Mammary microvascular endothelial cell (primary cell): ENCODE results near the gene P3H3. TPM values are rescaled to one million over a fixed set of nuclear protein-coding genes. Genes with fewer than 3 reads are reported as not detected.

ENCODE experiments used
- total RNA-seq: library from RNA; depleted of rRNA; stranded (reverse); fragments of >200 nt; gene quantifications from 2 replicates; pipeline ENCODE4 v1.2.3, GENCODE V29; 2015

Gene P3H3
- total RNA-seq, result 7.5 and 8.8 TPM in 2 replicates

DNA sequence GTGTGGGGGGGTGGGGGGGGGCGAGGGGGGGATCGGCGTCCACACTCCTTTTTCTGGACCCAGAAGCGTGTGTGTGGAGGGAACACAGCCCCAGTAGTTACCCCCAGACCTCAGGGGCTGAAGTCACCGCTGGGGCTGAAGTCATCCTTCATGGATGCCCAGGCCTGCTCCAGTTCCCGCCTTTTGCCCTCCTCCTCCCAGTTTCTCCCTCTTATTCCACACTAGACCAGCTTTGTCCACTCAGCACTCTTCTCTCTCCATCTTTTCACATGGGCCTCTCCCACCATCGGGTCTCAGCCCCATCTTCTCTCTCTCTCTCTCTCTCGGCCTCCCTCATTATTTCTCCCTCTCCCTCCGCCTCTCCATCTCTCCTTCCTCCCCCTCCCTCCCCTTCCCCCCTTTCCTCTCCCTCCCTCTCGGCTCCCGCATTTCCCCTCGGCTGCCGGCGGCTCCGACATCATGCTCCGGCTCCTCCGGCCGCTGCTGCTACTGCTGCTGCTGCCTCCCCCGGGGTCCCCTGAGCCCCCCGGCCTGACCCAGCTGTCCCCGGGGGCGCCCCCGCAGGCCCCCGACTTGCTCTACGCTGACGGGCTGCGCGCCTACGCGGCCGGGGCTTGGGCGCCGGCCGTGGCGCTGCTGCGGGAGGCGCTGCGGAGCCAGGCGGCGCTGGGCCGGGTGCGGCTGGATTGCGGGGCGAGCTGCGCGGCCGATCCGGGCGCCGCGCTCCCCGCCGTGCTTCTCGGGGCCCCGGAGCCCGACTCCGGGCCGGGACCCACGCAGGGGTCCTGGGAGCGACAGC lies at the start of gene P3H3:
P3H3 (plus strand) TSS at position 426 of the 799 bp plus-strand sequence; CDS start at position 460, 34 bp downstream.

GRCh38 chr12:6788972-6789924 lies 39.0 kb upstream of the P3H3 start, which contains the start of gene CD4:
Gene CD4, plus strand, starts transcription at chr12:6789528. Its CDS starts 10,611 bp downstream, at chr12:6800139.

DNA sequence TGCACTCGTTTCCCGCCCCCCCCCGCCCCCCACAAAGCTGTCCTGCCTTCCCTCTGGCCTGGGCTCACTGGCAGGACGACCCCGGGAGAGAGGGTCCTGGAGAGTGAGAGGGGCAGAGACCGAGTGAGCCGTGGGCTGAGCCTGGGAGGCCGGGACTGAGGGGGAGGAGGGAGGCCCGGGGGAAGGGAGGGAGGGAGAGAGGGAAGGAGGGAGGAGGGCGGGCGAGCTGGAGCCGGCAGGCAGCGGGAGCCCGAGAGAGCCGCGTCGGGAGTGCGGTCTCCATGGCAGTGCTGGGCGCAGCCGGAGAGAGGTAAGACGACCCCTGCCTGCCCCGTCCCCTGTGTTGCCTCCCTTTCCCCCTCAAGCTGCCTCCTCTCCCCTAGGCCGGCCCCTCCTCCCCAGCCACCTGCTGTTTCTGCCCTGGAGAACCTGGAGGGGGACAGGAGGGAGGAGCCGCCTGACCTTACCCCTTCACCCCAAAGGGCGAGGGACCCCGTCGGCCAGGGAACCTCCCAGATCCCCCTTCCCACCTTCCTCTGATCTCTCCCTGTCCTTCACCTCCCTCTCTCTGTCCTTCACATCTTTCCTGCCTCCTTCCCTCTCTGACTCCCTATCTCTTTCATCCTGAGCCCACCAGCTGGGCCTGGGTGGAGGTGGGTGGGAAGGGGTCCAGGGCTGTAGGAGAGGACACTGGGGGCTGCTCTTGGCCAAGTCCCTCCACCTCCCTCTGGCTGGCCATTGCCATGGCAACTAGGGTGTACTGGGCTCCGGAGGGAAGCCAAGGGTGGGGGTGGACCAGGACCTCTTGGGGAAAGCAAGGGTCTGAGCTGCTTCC lies 6.4 kb upstream of the P3H3 start, which contains the start of gene GPR162:
GPR162 (plus strand) TSS at position 231 of the 835 bp plus-strand sequence. CDS start 2,078 bp downstream, outside the sequence.

GRCh38 chr12:6840761-6841515 lies 12.7 kb downstream of the P3H3 start, which contains the start of gene GNB3:
Gene GNB3, plus strand, starts transcription at chr12:6840925. Its CDS starts 363 bp downstream, at chr12:6841288.

DNA sequence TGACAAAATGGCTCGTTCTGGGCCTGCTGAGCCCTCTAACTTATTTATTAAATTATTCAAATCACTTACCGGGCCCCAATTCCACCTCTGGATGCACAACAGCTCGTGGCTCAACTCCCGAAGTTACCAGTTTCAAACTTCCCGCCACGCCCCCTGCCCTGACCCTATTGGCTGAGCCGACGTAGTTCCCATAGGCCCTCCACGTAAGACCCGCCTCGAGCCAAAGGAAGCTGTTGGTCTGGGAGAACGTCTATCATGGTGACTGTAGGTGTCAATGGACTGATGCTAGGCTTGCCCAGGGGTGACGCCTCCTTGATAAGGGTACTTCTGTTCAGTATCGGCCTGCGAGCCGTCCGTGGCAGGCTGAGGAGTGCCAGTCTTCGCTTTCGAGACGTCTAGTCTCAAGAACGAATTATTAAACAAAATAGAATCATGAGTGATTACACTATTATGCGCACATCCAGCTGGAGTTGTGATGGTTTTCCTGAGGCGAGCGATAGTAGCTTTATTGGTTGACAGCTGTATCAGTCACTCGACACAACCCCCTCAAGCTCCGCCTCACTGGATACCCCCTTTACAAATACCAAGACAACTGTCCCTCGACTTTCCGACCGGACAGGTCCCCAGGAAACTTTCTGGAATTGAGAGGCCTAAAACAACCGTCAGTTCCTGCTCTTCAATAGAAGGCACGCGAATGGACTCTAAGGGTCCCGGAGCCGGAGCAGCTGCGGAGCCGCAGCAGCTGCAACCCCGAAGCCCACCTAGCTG lies 23.1 kb downstream of the P3H3 start, which contains the start of gene CDCA3:
CDCA3 (minus strand) TSS at position 134 of the 768 bp plus-strand sequence. CDS start 334 bp downstream, outside the sequence.

GRCh38 chr12:6851921-6852650 lies 23.9 kb downstream of the P3H3 start, which contains the start of gene USP5:
Gene USP5, plus strand, starts transcription at chr12:6852150. Its CDS starts 30 bp downstream, at chr12:6852180.

GRCh38 chr12:6867413-6868210 lies 39.4 kb downstream of the P3H3 start, which contains the start of gene TPI1:
Gene TPI1, plus strand, starts transcription at chr12:6867531. Its CDS starts 36 bp downstream, at chr12:6867567.

DNA sequence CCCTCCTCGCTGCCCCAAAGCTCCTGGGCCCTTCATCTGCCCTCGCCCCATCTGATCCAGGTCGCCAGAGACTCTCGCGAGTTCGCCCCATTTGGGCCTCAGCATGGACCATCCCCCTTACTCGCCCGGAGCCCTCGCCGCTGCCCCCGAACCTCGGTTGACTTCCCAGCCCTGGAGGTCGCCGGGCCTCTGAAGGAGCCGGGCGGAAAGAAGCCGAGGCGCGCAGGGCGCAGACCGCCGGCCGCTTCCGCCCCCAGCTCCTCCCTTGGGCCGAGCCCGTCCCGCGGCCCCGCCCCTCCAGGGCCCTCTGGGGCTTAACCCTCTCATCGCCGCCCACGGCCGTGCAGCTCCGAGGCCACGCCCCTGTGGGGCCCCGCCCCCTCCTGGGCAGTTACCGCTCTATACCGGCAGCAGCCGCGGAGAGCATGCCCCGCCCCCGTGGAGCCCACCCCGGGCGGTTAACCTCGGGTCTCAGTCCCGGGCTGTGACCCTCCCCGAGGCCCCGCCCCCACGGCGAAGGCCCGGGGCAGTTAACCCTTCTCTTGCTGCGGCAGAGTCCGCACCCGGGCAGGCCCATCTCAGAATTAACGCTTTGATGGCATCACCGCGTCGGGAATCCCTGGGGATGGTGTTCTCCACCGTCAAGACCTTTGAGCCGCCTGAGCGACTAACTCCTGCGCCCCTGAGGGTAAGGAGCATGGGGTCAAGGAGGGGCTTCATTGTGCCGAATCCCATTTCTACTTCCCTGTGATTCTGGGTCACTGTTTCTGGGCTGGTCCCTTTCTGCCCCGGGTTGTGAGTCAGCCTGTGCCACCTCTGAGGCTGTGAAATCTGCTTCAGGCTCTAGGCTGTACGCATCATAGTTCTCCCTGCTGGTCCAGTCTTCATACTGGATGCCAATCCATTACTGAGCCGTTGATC lies 45.1 kb downstream of the P3H3 start, which contains the start of gene SPSB2:
SPSB2 (minus strand) TSS at position 210 of the 921 bp plus-strand sequence. CDS start 402 bp downstream, outside the sequence.

Other genes starting within 250 kb of the P3H3 start
- 168 and 192 TPM in 2 replicates for gene CHD4, start 221.0 kb upstream of the P3H3 start, total RNA-seq
- not detected in 2 replicates for gene LPAR5, start 192.4 kb upstream of the P3H3 start, total RNA-seq
- gene ACRBP, start 181.0 kb upstream of the P3H3 start, total RNA-seq, result 0.27 and 0.84 TPM in 2 replicates
- 21.2 and 25.4 TPM in 2 replicates for gene ING4, start 165.3 kb upstream of the P3H3 start, total RNA-seq
- 14.1 and 27.2 TPM in 2 replicates for gene ZNF384, start 139.0 kb upstream of the P3H3 start, total RNA-seq
- not detected in 2 replicates for gene PIANP, start 127.6 kb upstream of the P3H3 start, total RNA-seq
- 68.9 and 69.7 TPM in 2 replicates for gene COPS7A, start 104.4 kb upstream of the P3H3 start, total RNA-seq
- gene MLF2, start 75.3 kb upstream of the P3H3 start, total RNA-seq, result 165 and 177 TPM in 2 replicates
- 164 and 173 TPM in 2 replicates for gene PTMS, start 62.0 kb upstream of the P3H3 start, total RNA-seq
- 0.13 TPM in 1 of 2 replicates, not detected in the other for gene LAG3, start 55.9 kb upstream of the P3H3 start, total RNA-seq
- gene CD4, start 38.9 kb upstream of the P3H3 start, total RNA-seq, result not detected in 2 replicates
- 0.30 and 0.80 TPM in 2 replicates for gene GPR162, start 6.6 kb upstream of the P3H3 start, total RNA-seq
- 0.10 and 0.20 TPM in 2 replicates for gene GNB3, start 12.5 kb downstream of the P3H3 start, total RNA-seq
- gene CDCA3, start 22.9 kb downstream of the P3H3 start, total RNA-seq, result 55.0 and 56.9 TPM in 2 replicates
- 80.9 and 87.7 TPM in 2 replicates for gene USP5, start 23.7 kb downstream of the P3H3 start, total RNA-seq
- 1,010 and 1,150 TPM in 2 replicates for gene TPI1, start 39.1 kb downstream of the P3H3 start, total RNA-seq
- 3.2 and 3.9 TPM in 2 replicates for gene SPSB2, start 44.9 kb downstream of the P3H3 start, total RNA-seq
- gene LRRC23, start 76.4 kb downstream of the P3H3 start, total RNA-seq, result 2.8 and 7.1 TPM in 2 replicates
- gene ENO2, start 86.2 kb downstream of the P3H3 start, total RNA-seq, result 6.2 and 6.9 TPM in 2 replicates
- 12.5 and 17.1 TPM in 2 replicates for gene ATN1, start 99.6 kb downstream of the P3H3 start, total RNA-seq
- gene RNU7-1, start 115.4 kb downstream of the P3H3 start, total RNA-seq, result not detected in 2 replicates
- 214 and 226 TPM in 2 replicates for gene C12orf57, start 115.6 kb downstream of the P3H3 start, total RNA-seq
- 1.2 and 5.3 TPM in 2 replicates for gene PTPN6, start 122.9 kb downstream of the P3H3 start, total RNA-seq
- gene PHB2, start 142.3 kb downstream of the P3H3 start, total RNA-seq, result 293 and 304 TPM in 2 replicates
- gene EMG1, start 142.5 kb downstream of the P3H3 start, total RNA-seq, result 51.5 and 63.6 TPM in 2 replicates
- gene LPCAT3, start 190.1 kb downstream of the P3H3 start, total RNA-seq, result 25.5 and 28.0 TPM in 2 replicates
- gene C1S, start 232.3 kb downstream of the P3H3 start, total RNA-seq, result 0.27 and 0.79 TPM in 2 replicates